GM21786 (cell line): Measurements from ENCODE around the gene OR2H2.
A peak's percentile ranks its signal among the peaks of the same experiment; 100 is the strongest.

Experiments used
- ATAC-seq: cut with Tn5 transposase; IDR thresholded peaks from one replicate; pipeline ENCODE4 v1.9.1; 2021; ENCODE audit not compliant: unreplicated experiment

The OR2H2 gene

DNA sequence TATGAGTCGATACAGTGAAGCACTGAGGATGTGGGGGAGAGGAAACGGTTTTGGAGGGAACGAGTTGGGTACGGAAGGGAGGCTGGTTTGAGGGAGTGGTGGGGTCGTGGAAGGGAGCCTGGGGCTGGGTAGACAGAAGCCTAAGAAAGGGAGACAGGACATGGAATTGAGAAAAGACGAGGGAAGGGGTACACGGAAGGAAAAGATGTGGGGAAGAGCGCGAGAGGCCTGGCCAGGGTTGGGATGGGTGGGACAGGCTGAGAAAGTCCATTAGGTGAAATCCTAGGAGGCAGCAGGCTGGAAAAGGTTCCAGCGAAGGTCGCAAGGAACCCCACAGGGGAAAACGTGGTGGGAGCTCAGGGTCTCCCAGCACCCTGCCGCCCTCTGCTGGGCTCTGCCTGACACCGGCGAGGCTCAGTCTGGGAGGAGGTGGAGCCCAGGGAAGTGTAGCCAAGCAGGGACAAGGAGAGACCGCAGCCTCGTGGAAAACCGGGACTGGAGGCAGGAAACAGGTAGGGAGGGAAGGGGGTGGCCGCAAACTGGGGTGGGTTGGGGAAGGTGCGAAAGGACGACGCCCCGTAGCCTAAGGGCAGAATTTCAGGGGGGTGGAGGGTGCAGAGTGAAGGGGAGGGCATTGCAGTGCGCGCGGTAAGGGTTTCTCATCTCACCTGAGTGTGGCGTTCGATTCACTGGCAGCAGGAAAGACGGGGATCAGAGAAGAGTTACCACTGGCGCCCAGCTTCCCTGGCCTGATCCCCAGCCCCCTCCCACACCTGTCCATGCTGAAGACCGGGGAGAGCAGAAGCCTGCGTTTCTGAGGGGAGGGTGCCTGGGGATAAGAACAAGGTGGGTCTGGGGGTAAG, 43.7 kb downstream of the OR2H2 start:
- ATAC-seq = no peak

DNA sequence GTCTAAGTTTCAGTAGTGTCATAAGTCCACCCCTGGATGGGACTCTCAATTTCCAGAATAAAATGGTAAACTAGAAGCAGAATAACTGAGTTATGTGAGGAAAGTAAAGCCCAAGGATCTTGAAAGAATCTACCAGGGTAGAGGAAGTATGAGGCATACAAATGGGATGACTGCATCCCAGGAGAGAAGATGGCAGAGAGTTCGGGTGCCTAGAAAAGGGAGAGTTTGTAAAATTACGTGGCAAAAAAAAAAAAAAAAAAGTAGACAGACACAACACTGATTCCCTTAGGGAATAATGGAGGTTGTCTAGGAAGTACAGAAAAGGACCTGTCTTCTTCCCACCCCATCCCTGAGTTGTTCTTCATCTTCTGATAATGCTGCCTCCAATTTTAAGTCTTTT, 44.6 kb downstream of the OR2H2 start:
- ATAC-seq = no peak

DNA sequence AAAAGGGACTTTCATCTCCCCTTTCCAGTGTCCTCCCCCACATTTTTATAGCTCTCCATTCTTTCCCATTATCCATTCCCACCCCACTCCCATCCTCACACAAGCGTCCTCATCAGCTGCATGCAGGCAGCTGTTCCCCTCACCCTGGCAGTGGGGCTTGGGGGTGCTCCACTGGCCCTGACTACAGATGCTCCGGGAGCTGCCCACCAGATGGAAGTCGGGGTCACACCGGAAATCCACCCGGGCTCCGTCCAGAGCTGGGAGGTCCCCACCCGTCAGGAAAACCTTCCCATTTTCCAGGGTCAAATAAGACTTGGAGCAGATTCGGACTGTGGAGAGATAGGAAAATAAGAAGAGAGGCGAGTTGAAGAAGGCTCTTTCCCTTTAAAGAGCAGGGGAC, 45.4 kb downstream of the OR2H2 start:
- ATAC-seq = no peak

DNA sequence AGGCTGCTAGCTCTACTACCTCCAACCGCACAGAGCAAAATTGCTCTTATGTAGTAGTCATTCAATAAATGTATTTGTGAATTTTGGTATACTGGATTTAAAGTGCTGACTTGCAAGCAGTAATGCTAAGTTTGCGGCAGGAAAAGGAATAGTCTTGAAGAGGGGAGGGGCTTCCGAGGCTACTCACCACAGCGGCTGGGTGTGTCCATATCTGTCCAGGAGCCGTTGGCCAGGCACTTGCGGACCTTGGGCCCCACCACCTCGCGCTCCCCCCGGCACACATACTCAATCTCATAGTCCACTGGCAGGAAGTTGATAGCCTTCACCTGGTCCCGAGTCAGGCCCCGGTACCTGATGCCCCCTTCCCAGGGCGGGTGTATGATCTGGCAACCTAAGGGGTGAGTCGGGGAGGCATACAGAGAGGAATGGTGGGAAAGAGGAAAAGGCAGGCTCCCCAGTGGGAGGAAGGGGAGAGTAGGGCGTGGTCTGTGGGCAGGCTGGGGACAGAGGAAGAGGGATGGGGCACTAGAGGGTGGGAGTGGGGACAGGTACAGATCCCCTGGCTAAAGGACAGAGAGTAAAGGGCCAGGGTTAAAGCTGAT, 46.4 kb downstream of the OR2H2 start:
- no peak for ATAC-seq

DNA sequence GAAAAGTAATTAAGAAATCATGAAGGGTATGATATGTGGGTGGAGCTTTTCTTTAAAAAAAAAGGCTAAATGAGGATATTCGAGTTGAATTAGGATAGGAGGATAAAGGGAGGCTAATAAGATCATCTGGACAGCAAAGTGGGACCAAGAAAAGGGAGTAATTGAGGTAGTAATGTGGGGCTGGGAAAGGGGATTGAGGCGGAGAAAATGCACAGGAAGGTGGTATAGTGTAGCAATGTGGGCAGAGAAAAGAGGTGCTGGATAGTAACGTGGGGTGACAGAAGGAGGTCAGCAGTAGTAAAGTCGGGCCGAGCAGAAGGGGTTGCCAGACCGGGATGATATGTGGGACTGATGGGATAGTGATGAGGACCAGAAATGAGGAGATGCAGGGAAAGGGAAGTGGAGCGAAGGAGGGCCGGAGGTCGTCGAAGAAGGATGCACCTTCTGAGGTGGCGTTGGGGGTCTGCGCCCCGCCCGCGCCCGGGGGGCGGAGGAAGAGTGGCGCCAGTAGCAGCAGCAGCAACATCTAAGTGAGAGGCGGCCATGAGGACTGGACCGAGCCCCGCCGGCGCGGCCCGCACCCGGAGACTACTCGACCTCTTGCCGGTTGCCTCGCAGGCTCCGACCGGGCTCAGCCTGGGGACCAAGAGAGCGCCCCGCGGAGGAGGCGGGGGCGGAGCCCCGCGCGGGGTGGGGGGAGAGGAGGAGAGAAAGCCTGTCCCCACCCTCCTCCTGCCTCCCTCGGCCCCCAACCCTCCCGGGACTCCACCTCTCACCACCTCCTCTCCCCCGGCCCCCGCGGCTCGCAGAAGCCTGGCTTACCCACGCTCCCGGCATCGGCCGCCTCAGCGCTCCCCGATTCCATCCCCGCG, 47.2 kb downstream of the OR2H2 start:
- no peak for ATAC-seq

DNA sequence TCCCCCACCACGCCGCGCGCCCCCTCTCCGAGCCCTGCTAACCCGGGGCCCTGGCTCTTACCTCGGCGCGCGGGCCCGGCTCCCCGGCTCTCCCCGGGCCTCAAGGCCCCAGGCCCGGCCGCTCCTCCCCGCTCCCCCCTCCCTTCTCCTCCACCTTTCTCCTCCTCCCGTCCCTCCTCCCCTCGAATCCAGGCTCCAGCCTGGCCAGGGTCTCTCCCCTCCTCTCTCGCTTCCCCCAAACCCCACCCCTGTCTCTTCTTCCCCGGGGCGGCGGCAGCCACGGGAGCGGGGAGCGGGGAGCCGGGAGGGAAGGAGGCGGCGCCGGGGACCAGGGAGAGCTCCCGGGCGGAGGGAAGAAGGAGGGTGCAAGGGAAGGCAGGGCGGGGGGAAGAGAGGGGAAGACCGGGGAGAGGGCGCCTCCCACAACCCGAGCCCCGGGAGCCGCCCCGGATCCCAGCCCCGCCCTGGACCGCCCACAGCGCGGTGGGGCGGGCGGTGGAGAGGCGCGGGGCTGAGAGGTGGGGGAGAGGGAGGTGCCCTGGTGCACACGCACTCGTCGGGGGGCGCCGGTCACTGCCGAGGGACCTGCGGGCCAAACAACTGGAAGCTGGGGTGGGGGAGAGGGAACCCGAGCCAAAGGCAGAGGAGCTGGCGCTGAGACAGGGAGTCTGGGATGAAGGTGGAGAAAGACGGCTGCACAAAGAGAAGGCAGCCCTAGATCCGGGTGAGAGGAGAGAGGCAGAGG, 48.0 kb downstream of the OR2H2 start, which contains the start of gene GABBR1:
TSS of gene GABBR1 (minus strand) at position 395 of the 745 bp plus-strand sequence. CDS start 798 bp downstream, outside the sequence.
- peak; percentile 68 for ATAC-seq

DNA sequence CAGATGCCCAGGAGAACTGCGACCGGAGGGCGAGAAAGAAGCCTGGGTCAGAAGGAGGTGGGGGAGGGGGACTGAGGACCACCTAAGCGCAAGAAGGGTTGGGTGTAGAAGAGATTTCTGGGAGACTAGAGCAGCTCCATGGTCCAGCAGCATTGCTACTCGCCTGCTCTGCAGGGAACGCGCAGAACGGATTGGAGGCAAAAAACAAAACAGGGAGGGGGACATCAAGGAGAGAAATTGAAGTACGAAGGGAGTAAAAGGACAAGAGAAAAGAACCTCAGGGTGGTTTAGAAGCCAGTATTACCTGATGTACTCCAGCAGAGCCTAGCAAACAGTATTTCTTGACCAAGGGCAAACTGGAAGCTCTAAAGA, 48.6 kb downstream of the OR2H2 start:
- no peak for ATAC-seq

DNA sequence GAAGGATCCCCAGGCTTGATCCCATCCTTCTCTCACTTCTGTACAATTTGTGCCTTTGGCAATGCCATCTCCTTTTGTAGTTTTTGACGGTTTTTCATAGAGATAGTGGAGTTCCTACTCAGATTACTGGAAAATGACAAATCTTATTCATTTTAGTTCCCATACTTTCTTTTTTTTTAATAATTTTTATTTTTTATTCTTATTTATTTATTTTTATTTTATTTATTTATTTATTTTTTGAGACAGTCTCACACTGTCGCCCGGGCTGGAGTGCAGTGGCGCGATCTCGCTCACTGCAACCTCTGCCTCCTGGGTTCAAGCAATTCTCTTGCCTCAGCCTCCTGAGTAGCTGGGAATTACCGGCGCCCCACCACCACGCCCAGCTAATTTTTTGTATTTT, 52.3 kb downstream of the OR2H2 start:
- ATAC-seq = no peak
